Measurements from ENCODE around the gene CFAP299.

CFAP299 gene

DNA sequence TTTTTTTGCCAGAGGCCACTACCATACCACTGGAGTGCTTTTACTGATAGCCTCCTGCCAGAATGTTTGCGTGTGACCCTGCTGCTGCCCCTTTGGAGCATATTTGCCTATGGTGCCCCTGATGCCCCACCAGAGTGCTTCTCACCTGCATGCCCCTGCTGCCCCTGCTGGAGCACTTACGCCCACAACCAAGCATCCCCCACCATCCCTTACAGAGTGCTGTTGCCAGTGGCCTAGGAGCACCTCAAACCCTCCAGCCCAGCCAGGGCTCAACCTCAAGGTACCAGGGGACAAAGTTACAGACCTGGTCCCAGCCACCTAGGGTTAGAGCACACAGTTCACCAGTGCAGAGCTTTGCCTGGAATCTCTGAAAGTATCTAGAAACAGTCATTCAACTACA lies 207.2 kb downstream of the CFAP299 start:
- DNase-seq (ENCODE audit: extremely low read depth, low read depth) = no peak
- no peak overlapping the region for H3K4me3 ChIP-seq (replicated peaks; ENCODE audit: low read depth, low read length)
- TF ChIP-seq, protein P1, sequence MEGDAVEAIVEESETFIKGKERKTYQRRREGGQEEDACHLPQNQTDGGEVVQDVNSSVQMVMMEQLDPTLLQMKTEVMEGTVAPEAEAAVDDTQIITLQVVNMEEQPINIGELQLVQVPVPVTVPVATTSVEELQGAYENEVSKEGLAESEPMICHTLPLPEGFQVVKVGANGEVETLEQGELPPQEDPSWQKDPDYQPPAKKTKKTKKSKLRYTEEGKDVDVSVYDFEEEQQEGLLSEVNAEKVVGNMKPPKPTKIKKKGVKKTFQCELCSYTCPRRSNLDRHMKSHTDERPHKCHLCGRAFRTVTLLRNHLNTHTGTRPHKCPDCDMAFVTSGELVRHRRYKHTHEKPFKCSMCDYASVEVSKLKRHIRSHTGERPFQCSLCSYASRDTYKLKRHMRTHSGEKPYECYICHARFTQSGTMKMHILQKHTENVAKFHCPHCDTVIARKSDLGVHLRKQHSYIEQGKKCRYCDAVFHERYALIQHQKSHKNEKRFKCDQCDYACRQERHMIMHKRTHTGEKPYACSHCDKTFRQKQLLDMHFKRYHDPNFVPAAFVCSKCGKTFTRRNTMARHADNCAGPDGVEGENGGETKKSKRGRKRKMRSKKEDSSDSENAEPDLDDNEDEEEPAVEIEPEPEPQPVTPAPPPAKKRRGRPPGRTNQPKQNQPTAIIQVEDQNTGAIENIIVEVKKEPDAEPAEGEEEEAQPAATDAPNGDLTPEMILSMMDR (IDR thresholded peaks at IDR 0.05; ENCODE audit: low read depth, low read length, missing control alignments) = no peak

DNA sequence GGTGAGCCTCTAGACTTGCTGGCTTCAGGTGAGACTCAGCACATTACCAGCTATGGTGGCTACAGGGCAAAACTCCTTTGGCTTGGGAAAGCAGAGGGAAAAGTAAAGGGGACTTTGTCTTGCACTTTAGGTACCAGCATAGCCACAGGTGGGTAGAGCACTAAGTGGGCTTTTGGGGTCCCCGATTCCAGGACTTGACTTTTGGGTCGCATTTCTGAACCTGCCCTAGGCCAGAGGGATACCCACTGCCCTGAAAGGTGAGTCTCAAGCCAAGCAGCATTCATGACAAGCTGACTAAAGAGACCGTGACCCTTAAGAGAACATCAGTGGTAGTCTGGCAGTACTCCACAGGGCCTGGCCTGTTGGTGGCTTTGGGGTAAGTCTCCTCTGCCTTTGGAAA lies 224.8 kb downstream of the CFAP299 start:
- TF ChIP-seq, protein P1 (IDR thresholded peaks at IDR 0.05; ENCODE audit: low read depth, low read length, missing control alignments) = no peak
- DNase-seq (ENCODE audit: extremely low read depth, low read depth) = no peak
- no peak overlapping the region for H3K4me3 ChIP-seq (replicated peaks; ENCODE audit: low read depth, low read length)

DNA sequence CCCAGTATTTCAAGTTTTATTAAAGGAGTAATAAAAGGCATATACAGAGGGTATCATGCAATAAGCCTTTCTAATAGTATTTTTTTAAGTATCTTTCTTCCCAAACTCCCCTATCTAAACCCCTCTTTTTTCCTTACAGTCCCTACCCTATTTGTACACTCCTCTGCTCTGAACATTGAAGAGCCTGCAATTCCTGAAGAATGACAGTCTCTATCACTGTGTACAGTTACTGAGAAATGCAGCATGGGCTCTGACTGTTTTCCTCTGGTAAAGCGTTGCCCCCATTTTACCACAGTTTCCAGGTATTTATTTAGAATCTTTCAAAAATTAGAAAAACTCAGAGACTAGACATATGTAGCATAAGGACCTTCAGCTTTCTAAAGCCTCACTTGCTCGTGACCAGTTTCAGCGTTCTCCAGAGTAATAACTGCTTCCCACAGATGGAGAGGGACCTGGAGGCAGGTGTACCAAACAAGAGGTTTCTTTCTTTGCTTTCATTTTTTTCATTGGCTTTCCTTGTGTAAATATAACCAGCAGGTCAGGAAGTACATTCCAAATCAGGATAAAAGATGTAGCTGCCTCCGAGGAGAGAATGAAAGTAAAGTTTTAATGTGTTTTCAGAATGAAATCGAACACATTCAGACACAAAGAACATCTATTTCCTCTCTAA lies 230.8 kb downstream of the CFAP299 start:
- H3K4me3 ChIP-seq (replicated peaks; ENCODE audit: low read depth, low read length) = no peak overlapping the region
- DNase-seq (ENCODE audit: extremely low read depth, low read depth) = no peak
- TF ChIP-seq, protein P1 (IDR thresholded peaks at IDR 0.05; ENCODE audit: low read depth, low read length, missing control alignments) = no peak

DNA sequence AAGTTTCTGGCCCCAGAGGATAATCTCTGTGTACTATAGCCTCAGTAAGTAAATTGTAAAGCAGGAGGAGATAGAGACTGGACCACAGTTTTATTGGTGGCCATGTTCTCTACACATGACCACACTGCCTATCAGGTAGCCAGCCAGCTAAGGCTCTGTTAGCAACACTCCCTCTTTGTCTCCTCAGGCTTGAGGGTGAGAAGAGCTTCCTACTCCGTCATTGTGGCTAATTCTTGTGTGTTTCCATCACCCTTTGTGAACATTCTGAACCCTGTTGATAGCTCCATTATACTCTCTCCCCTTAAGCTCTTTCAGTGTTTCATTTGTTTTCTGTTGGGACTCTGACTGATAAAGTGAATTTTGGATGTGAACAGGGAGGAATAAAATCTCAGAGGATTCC lies 233.4 kb downstream of the CFAP299 start:
- TF ChIP-seq, protein P1 (IDR thresholded peaks at IDR 0.05; ENCODE audit: low read depth, low read length, missing control alignments) = no peak
- DNase-seq (ENCODE audit: extremely low read depth, low read depth) = no peak
- no peak overlapping the region for H3K4me3 ChIP-seq (replicated peaks; ENCODE audit: low read depth, low read length)

DNA sequence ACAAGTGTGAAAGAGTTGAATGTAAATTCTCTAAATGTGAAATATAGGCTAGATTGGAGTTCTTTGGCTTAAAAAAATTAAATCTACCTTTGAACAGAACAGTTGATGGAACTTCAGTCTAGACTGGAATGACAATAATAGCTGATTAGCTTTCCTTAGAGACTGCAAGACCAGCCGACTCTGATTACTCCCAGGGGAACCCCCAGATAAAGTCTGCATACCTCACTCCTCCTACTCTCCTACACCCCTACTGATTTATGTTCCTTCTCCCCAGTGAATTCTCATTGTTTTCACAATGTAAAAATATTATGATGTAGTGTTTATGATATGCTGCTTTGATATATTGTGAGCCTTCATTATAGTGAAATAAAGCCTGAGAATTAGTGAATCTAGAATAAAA lies 241.3 kb downstream of the CFAP299 start:
- TF ChIP-seq, protein P1 (IDR thresholded peaks at IDR 0.05; ENCODE audit: low read depth, low read length, missing control alignments) = no peak
- DNase-seq (ENCODE audit: extremely low read depth, low read depth) = no peak
- no peak overlapping the region for H3K4me3 ChIP-seq (replicated peaks; ENCODE audit: low read depth, low read length)

DNA sequence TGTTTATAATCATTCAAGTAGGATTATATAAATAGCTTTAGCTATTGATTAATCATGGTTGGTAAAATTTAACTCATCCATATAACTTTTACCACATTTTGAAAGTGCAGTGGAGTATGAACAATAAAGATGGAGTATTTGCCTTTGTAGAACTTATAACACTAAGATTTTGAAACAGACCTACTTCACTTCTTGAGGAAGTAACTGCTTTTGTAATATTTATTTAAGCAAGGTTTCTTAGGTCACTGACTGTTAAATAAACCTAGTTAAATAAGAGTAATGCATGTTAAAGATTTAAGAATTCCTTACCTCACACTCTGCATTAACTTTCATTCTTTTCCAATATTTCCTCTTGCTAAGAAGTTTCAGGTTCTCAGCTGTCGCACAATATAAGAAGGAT lies 242.5 kb downstream of the CFAP299 start:
- no peak for DNase-seq (ENCODE audit: extremely low read depth, low read depth)
- TF ChIP-seq, protein P1 (IDR thresholded peaks at IDR 0.05; ENCODE audit: low read depth, low read length, missing control alignments) = no peak

DNA sequence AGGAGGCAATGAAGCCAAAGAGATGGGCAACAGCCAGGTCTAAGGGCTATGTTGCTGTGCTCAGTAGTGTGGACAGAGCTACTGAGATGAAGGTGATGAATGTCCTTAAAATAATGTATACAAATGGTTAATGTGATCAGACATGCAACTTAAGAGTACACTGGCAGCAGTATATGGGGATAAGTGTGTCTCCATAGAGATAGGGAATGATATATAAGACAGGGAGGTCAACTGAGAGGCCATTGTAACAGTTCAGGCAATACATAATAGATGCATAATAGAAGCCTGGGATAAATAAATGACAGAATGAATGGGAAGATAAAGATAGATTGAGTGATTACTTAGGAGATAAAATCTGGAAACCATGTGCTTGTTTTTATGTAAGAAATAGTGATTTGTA lies 250.0 kb downstream of the CFAP299 start:
- no peak overlapping the region for H3K4me3 ChIP-seq (replicated peaks; ENCODE audit: low read depth, low read length)
- TF ChIP-seq, protein P1 (IDR thresholded peaks at IDR 0.05; ENCODE audit: low read depth, low read length, missing control alignments) = no peak
- no peak for DNase-seq (ENCODE audit: extremely low read depth, low read depth)

More for the DNA sequence above, 242.5 kb downstream of the CFAP299 start:
- no peak overlapping the region for H3K4me3 ChIP-seq (replicated peaks; ENCODE audit: low read depth, low read length)

All from HFF-Myc (cell line).